Lung microvascular endothelial cell (primary cell): Measurements from ENCODE around the gene DDX56. TPM values are rescaled to one million over a fixed set of nuclear protein-coding genes. Genes with fewer than 3 reads are reported as not detected.

Source experiments
- DNase-seq, 2 donors: peaks; one replicate each; pipeline versions ENCODE4 v3.0.0 to v3.0.0-alpha.2; 2010; ENCODE audit warnings: low read depth in 2 of 2
- total RNA-seq: library from RNA; depleted of rRNA; stranded (reverse); fragments of >200 nt; gene quantifications from 2 replicates; pipeline ENCODE4 v1.2.1, GENCODE V29; 2014

DDX56 gene
- total RNA-seq, 1 donor from 2014 or later: 40.7 TPM

GRCh38 chr7:44535348-44536064 lies 38.2 kb downstream of the DDX56 start:
- DNase-seq: no peak

GRCh38 chr7:44534501-44534900 lies 39.2 kb downstream of the DDX56 start:
- DNase-seq: peak; percentile 41 to 48

- DNase-seq: no peak
Measured at GRCh38 chr7:44534087-44534486, 39.6 kb downstream of the DDX56 start.

- no peak for DNase-seq
Measured at GRCh38 chr7:44533301-44534055, 40.2 kb downstream of the DDX56 start.

GRCh38 chr7:44531421-44532380 lies 42.0 kb downstream of the DDX56 start:
- no peak for DNase-seq

- peak; percentile 17 to 20 for DNase-seq
Measured at GRCh38 chr7:44530990-44531389, 42.7 kb downstream of the DDX56 start.

GRCh38 chr7:44524811-44525388 lies 48.8 kb downstream of the DDX56 start:
- DNase-seq: no peak

GRCh38 chr7:44522315-44522714 lies 51.4 kb downstream of the DDX56 start:
- no peak for DNase-seq

GRCh38 chr7:44521347-44522095 lies 52.2 kb downstream of the DDX56 start:
- DNase-seq: no peak

GRCh38 chr7:44520574-44520973 lies 53.1 kb downstream of the DDX56 start:
- no peak for DNase-seq

GRCh38 chr7:44519546-44519945 lies 54.2 kb downstream of the DDX56 start:
- DNase-seq: no peak

- no peak for DNase-seq
Measured at GRCh38 chr7:44518761-44519160, 54.9 kb downstream of the DDX56 start.

- DNase-seq: no peak
Measured at GRCh38 chr7:44517175-44517574, 56.5 kb downstream of the DDX56 start.

Other genes with a start within 250 kb of the DDX56 start
- gene CAMK2B, start 248.3 kb downstream of the DDX56 start, total RNA-seq: under 0.01 and 0.22 TPM in 2 replicates
- gene NUDCD3, start 83.2 kb downstream of the DDX56 start, total RNA-seq: 44.5 and 55.6 TPM in 2 replicates
- not detected in 2 replicates for gene NPC1L1, start 32.6 kb downstream of the DDX56 start, total RNA-seq
- 50.6 and 77.8 TPM in 2 replicates for gene TMED4, start 8.3 kb upstream of the DDX56 start, total RNA-seq
- gene OGDH, start 32.7 kb upstream of the DDX56 start, total RNA-seq: 28.1 and 39.9 TPM in 2 replicates
- gene ZMIZ2, start 174.9 kb upstream of the DDX56 start, total RNA-seq: 4.1 and 7.9 TPM in 2 replicates
- 1,180 and 1,502 TPM in 2 replicates for gene PPIA, start 222.8 kb upstream of the DDX56 start, total RNA-seq